ENCODE results near the gene LRRC27. TPM values are rescaled to one million over a fixed set of nuclear protein-coding genes. Genes with fewer than 3 reads are reported as not detected.

The LRRC27 gene
- total RNA-seq, 2 donors from 2014 or later, result 4.8 to 5.3 TPM

DNA sequence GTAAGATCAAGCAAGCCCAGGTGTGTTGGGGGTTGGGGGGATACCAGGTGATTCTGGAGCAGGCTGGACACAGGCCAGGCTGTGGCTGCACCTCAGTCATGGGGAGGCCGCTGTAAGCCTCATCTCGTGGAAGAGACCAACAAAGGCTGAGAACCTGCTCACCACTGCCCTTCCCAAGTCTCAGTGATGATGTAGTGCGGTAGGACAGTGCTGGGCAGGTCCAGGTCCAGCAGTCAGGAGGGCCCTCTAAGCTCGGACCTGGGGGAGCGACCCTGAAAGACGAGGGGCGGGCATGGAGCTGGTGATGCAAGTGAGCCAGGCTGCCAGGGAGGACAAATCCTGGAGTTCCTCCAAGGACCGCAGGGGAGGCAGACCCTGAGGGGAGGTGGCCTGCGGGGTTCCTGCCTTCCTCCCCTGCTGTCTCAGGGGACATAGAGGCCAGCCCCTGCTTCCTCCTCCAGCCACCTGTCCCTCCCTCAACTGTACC lies 61.7 kb downstream of the LRRC27 start:
- H3K4me1 Mint-ChIP-seq (ENCODE audit: low read depth), result peaks cover 10% of the 10 kb centered on the region
- no peak overlapping the region for H3K27ac Mint-ChIP-seq

DNA sequence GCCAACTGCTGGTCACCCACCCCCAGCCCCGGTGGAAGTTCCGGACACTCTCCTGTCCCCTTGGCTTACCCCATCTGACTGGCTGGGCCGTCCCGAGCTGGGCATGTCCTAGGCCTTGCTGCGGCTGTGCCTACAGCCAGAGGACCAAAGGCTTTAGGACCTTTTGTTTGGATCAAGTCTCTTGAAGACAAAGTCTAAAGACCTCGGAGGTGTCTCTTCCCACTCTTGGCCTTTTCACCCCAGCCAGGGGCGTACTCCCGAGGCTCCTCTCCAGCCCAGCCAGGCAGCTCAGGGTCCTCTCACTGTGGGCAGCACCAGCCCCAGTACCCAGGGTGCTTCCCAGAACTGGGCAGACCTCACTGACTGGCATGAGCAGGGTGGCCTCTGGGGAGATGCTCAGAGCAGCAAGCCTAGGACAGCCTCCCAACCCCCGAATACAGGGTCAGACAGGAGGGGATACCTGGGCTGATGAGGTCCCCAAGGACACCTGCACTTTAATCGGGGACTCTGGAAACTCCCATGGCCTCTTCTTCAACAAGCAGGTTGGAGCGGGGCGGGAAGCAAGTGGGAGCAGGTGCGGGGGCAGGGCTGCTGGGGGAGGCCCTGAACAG lies 62.3 kb downstream of the LRRC27 start:
- Mint-ChIP-seq H3K27me3 (ENCODE audit: low read depth) (no peaks in the 10 kb centered on the region), H3K4me3 (peak overlapping the region; percentile 7 to 17), H3K27ac (no peak overlapping the region), H3K36me3 (ENCODE audit: insufficient read depth in 2 of 2) (no peaks in the 10 kb centered on the region), H3K4me1 (ENCODE audit: low read depth) (peaks cover 10% of the 10 kb centered on the region), H3K9me3 (peaks cover 4 to 8% of the 10 kb centered on the region in 2 donors)
- no peak for ATAC-seq (replicated peaks in 1 of 2)
- no peak for DNase-seq

More for the DNA sequence above, 61.7 kb downstream of the LRRC27 start:
- Mint-ChIP-seq H3K27me3 (ENCODE audit: low read depth) (no peaks in the 10 kb centered on the region), H3K36me3 (ENCODE audit: insufficient read depth in 2 of 2) (no peaks in the 10 kb centered on the region), H3K4me3 (no peak overlapping the region), H3K9me3 (peaks cover 4 to 8% of the 10 kb centered on the region in 2 donors)
- DNase-seq, result no peak
- no peak for ATAC-seq (replicated peaks in 1 of 2)

DNA sequence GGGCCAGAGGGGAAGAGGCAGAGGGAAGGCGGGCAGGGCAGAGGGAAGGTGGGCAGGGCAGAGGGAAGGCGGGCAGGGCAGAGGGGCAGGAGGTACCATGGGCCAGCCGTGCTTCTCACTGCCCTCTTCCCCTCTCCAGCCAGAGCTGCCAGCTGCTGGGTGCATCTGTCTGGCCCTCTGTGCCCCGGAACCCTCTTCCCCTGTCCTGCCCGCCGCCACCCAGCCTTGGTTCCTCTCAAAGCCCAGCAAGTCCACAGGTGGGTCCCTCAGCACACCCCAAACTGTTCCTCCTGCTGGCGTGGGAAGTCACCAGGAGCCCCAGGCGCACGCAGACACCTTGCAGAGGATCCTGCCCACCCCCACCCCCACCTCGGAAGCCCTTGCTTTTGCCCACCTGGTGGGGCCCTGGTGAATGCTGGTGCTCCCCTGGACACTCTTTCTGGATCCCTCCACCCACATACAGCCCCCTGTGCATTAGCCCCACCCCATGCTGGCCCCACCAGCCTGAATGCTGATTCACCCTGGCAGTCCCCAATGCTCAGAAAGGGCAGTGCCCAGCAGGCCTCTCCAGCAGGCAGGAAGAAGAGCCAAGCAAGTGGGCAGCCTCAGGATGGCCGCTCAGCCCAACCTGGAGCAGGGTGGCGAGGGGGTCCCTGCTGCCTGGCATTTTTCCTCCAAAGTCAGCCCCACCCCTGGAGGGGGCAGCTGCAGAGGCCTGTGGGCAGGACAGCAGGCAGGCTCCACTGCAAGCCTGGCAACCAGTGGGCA lies 63.1 kb downstream of the LRRC27 start:
- no peak for DNase-seq
- Mint-ChIP-seq H3K9me3 (peaks cover 4 to 8% of the 10 kb centered on the region in 2 donors), H3K4me3 (peak overlapping the region; percentile 7 to 29), H3K4me1 (ENCODE audit: low read depth) (peaks cover 10% of the 10 kb centered on the region), H3K27ac (no peak overlapping the region), H3K36me3 (ENCODE audit: insufficient read depth in 2 of 2) (no peaks in the 10 kb centered on the region), H3K27me3 (ENCODE audit: low read depth) (no peaks in the 10 kb centered on the region)
- ATAC-seq (replicated peaks in 1 of 2), result no peak

DNA sequence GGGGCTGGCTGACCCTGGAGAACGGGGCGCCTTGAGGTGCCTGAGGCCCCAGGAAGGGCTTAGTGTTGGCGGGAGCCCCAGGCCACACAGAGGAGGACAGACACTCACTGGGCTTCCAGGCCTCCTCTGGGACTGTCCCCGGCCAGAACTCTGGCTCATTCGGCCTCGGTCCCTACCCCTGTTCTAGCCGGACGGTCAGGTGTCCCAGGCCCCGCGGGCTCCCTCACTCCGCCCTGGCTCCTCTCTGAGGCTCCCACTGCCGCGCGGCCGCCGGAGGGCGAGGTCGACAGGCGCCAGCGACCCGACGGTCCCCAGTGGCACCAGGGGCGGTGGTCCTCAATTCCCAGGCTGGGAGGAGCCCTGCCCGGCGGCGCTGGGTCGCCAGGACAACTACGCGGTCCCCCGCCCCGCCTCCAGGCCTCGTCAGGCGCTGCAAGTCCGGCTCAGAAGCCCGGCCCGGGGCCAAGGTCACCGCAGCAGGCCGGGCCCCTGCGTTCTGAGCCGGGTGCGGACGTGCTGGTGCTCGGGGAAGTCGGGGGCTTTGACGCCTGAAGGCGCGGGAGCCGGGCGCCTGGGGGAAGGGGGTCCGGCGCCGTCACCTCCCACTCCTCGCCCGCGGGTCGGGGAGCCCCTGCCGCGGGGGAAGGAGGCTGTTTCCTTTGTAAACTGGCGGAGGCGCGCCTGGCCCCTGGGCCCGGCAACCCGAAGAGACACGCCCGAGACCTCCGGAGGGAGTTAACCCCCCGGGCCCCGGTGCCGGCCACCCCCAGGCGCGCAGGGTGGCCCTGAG lies 63.9 kb downstream of the LRRC27 start:
- DNase-seq (no peak), ATAC-seq (replicated peaks in 1 of 2) (peak; percentile 1 to 8)
- Mint-ChIP-seq H3K4me1 (ENCODE audit: low read depth) (peaks cover 10% of the 10 kb centered on the region), H3K27me3 (ENCODE audit: low read depth) (no peaks in the 10 kb centered on the region), H3K27ac (no peak overlapping the region), H3K9me3 (peaks cover 4 to 8% of the 10 kb centered on the region in 2 donors), H3K36me3 (ENCODE audit: insufficient read depth in 2 of 2) (no peaks in the 10 kb centered on the region), H3K4me3 (no peak overlapping the region)

DNA sequence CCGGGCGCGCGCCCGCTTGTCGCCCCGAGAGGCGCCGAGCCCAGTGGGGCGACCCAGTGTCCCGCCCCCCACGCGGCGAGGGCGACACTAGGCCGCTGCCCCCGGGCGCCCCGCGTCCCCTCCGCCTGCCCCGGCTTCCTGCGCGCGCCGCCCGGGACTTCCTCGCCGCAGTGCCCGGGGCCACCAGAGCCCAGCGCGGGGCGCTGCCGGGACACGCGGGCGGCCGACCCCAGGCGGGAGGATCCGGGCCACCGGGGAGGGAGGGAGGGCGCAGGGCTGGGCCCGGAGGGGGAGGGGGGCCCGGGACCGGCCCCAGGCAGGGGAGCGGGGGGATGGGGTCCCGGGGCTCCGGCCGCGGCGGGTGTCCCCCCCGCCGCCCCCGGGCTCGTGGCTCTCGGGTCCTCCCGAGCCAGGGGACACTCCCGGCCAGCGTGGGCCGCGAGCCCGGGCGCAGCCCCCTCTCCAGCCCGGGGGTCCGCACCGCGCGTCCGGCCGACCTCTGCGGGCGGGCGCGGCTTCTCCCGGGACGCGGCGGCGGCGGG lies 64.6 kb downstream of the LRRC27 start:
- ATAC-seq (replicated peaks in 1 of 2), result peak; percentile 72 to 77
- peak; percentile 67 to 79 for DNase-seq
- H3K4me1 Mint-ChIP-seq (ENCODE audit: low read depth), result peaks cover 10% of the 10 kb centered on the region

DNA sequence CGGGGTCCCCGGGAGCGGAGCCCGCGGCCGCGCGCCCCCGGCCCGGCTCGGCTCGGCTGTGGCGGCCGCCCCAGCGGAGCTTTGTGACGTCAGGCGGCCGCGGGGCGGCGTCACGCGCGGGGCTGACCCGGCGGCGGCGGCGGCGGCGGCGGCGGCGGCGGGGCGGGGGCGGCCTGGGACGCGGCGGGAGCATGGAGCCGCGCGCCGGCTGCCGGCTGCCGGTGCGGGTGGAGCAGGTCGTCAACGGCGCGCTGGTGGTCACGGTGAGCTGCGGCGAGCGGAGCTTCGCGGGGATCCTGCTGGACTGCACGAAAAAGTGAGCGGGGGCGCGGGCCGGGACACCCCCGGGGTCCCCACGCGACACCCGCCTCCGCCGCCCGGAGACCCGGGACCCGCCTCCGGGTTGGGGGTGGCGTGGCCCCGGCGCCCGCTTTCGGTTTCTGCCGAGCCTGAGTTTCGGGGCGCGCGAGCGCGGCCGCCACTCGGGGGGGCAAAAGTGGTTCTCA lies 65.1 kb downstream of the LRRC27 start, which contains the start of gene PWWP2B:
Gene PWWP2B (plus strand): TSS at position 165 of the 506 bp plus-strand sequence. CDS start 27 bp downstream, at position 192.
- H3K36me3 Mint-ChIP-seq (ENCODE audit: insufficient read depth in 2 of 2), result no peaks in the 10 kb centered on the region
- H3K9me3 Mint-ChIP-seq, result peaks cover 1 to 5% of the 10 kb centered on the region in 2 donors
- peak within 1 kb of the TSS; percentile 85 to 91 for H3K4me3 Mint-ChIP-seq

More for the DNA sequence above, 64.6 kb downstream of the LRRC27 start:
- Mint-ChIP-seq H3K27ac (no peak overlapping the region), H3K27me3 (ENCODE audit: low read depth) (no peaks in the 10 kb centered on the region), H3K36me3 (ENCODE audit: insufficient read depth in 2 of 2) (no peaks in the 10 kb centered on the region), H3K9me3 (peaks cover 4 to 8% of the 10 kb centered on the region in 2 donors), H3K4me3 (no peak overlapping the region)

DNA sequence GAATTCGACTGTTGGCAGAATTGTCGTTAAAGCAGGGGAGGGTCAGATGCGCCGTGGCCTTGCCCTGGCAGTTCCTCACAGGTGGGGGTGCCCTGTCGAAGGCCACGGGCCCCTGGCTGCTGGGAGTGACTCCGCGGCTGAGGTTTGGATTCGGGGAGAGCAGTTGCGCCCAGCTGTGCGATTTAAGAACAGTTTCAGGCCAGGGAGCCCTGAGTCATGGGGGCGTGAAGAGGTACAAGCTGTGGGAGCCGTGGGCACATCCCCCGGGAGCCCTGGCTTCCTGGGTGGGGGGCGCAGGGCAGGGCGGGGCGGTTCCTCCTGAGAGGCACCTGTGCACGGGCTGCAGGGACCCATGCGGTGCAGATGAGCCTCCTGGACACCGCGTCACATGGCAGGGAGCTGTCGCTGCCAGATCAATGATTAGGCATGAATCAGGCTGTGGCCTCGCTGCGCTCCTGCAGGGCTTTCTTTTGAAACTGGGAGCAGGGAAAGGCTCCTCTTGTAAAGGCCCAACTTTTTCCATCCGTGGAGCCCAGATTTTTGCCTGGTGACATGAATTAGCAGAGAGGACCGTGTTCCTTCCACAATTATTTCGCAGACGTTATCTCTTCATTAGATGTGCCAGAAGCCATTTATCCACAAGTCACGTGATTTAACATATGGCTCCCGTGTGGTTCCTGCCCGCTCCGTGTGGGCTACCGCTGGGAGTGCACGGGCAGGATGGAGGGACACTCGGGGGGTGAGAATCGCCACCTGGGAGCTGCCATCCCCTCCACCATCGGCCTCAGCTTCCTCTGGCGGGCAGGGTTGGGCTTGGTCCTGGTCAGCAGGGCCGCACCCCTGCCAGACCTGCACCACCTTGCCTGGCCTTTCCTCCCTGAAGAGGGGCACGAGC lies 65.9 kb downstream of the LRRC27 start:
- H3K27me3 Mint-ChIP-seq (ENCODE audit: low read depth), result no peaks in the 10 kb centered on the region
- ATAC-seq (replicated peaks in 1 of 2) (peak; percentile 29 to 31), DNase-seq (peak; percentile 34 to 44)
- H3K9me3 Mint-ChIP-seq, result no peaks in the 10 kb centered on the region
- peak overlapping the region; percentile 85 to 91 for H3K4me3 Mint-ChIP-seq
- H3K36me3 Mint-ChIP-seq (ENCODE audit: insufficient read depth in 2 of 2), result no peaks in the 10 kb centered on the region
- H3K27ac Mint-ChIP-seq, result peak overlapping the region; percentile 75
- H3K4me1 Mint-ChIP-seq (ENCODE audit: low read depth), result peaks cover 10% of the 10 kb centered on the region

More for the DNA sequence above, 65.1 kb downstream of the LRRC27 start, which contains the start of gene PWWP2B:
- peaks cover 10% of the 10 kb centered on the region for H3K4me1 Mint-ChIP-seq (ENCODE audit: low read depth)
- ATAC-seq (replicated peaks in 1 of 2) (peak; percentile 50 to 56), DNase-seq (peak; percentile 55 to 75)
- peak within 1 kb of the TSS; percentile 75 for H3K27ac Mint-ChIP-seq
- H3K27me3 Mint-ChIP-seq (ENCODE audit: low read depth), result no peaks in the 10 kb centered on the region

DNA sequence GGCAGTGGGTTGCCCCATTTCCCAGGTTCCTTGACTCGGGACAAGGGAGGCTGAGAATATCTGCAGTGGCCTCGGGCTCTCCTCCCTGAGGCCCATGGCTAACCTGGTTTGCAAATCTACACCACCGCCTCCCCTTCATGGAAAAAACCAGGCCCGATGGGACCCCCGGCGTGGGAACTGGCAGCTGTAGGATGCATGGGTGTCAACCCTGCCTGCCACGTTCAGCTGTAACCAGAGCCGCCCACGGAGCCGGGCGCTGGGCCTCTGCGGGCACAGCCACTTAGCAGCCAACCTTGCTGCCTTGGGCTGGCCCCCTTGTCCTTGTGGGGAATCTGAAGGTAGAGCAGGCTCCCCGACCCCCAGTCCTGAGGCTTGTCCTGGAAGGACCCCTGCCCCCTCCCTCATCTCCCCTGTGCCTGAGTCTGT lies 66.6 kb downstream of the LRRC27 start:
- Mint-ChIP-seq H3K4me3 (peak overlapping the region; percentile 29 to 85), H3K36me3 (ENCODE audit: insufficient read depth in 2 of 2) (no peaks in the 10 kb centered on the region), H3K9me3 (no peaks in the 10 kb centered on the region), H3K27me3 (ENCODE audit: low read depth) (no peaks in the 10 kb centered on the region), H3K4me1 (ENCODE audit: low read depth) (peaks cover 10% of the 10 kb centered on the region), H3K27ac (no peak overlapping the region)
- ATAC-seq (replicated peaks in 1 of 2) (no peak), DNase-seq (no peak)

DNA sequence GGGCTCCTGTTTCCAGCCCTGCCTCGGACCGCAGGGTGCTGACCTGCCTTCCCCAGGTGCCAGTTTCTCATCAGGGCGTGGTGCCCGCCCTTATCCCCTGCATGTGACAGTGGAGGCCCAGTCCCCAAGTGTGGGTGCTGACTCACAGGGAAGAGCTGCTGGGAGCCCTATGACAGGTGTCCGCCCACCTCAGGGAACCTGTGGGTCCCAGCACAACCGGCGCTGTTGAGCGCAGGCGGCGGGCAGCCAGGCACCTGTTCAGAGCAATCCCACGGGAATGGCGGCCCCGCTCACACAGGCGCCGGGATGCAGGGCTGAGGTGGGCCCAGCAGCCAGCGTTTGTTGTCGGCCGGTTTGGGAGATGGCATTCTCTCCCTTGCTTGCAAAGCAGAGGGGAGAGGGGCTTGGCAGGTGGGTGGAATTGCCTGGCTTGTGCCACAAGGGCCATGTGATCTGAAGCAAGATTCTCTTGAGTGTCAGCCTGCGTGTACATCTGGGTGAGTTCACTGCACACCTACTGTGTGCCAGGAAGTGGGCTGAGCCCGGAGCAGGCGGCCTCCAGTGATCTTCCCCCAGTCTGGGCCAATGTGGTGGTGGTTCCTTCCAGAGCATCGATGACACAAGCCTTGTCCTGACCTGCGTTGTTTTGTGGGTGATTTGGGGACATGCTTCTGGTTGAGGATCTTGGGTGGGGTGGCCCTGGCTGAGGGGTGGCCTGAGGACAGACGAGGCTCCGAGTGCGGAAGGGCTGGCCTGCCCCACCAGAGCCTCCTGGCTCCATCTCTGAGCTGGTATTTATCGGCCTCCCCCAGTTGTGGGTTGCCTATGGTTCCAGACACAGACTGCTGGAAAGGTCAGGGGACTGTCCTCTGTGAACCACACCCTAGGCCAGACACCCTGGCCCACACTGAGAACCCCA lies 67.4 kb downstream of the LRRC27 start:
- Mint-ChIP-seq H3K4me1 (ENCODE audit: low read depth) (peaks cover 10% of the 10 kb centered on the region), H3K9me3 (no peaks in the 10 kb centered on the region), H3K27ac (no peak overlapping the region), H3K27me3 (ENCODE audit: low read depth) (no peaks in the 10 kb centered on the region), H3K36me3 (ENCODE audit: insufficient read depth in 2 of 2) (no peaks in the 10 kb centered on the region), H3K4me3 (peak overlapping the region in 1 of 2 donors; percentile 22)
- no peak for ATAC-seq (replicated peaks in 1 of 2)
- DNase-seq, result no peak

DNA sequence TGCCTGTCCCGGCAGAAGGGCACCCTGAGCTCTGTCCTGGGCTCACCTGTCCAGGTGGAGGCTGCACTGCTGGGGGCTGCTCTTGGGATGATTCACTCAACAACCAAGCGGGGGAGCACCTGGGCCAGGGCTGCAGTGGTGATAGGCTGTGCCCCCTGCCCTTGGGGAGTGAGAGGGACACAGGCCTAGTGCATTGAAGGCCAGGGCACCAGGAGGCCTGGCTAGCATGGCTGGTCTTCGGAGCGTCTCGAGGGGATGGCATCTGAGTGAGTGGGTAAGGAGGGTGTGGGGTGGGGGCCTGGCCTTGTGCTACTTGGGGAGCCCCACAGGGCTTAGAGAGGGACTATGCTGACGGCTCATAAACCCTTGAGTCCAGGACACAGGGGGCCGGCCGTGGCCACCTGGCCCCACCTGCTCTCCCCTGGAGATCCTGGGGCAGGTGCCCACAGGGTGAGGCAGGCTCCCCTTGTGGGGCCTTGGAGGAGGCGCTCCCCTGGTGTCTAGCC lies 68.1 kb downstream of the LRRC27 start:
- no peak overlapping the region for H3K27ac Mint-ChIP-seq
- DNase-seq (no peak), ATAC-seq (replicated peaks in 1 of 2) (no peak)
- H3K9me3 Mint-ChIP-seq, result no peaks in the 10 kb centered on the region
- H3K4me3 Mint-ChIP-seq, result no peak overlapping the region
- no peaks in the 10 kb centered on the region for H3K36me3 Mint-ChIP-seq (ENCODE audit: insufficient read depth in 2 of 2)
- no peaks in the 10 kb centered on the region for H3K27me3 Mint-ChIP-seq (ENCODE audit: low read depth)
- peaks cover 10% of the 10 kb centered on the region for H3K4me1 Mint-ChIP-seq (ENCODE audit: low read depth)

All from activated T-cell treated with anti-CD3 and anti-CD28 coated beads, Interleukin-2, amount 50 U/mL, for 72 hours (primary cell).